NCI-H82 treated with DMSO at 0.1 percent for 48 hours (cell line): Measurements from ENCODE around the gene RRP15.

ENCODE experiments used
- DNase-seq: peaks from one replicate; lab custom pipeline; 2025; ENCODE audit not compliant: unreplicated experiment; lab: John Stamatoyannopoulos, UW

Gene RRP15

GRCh38 chr1:218383681-218384080 is 98.6 kb downstream of the RRP15 start:
- no peak for DNase-seq

DNA sequence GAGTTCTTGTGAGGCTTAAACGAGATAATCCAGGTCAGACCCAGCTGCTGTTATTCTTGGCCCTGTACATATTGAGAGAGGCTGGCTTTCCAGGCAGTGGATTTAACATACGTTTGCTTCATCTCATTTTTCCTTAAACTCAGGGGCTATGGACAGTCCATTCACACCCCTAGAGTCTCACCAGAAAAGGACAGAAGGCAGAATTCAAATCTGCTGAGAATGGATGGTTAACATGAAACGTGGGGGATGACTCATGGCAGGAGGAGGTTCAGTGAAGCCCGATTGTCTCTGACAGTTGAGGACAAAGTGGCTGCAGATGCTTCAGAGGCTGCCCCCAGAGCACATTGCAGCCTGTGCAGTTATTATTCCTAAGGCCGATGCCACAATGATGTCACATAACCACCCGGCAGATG is 99.5 kb downstream of the RRP15 start:
- peak; percentile 78 for DNase-seq
